Measurements from ENCODE around the gene SNRK. TPM values are rescaled to one million over a fixed set of nuclear protein-coding genes. Genes with fewer than 3 reads are reported as not detected.

The SNRK gene
- total RNA-seq, 4 donors from 2014 or later: 42.9 to 64.0 (median 49.1) TPM

GRCh38 chr3:43372809-43373559 is 86.6 kb downstream of the SNRK start:
- Histone ChIP-seq H3K27me3 (no peaks in the 10 kb centered on the region), H3K36me3 (no peaks in the 10 kb centered on the region), H3K4me3 (no peak overlapping the region), H3K9me3 (no peaks in the 10 kb centered on the region), H3K4me1 (peaks cover 0 to 5% (median 0%) of the 10 kb centered on the region in 3 donors), H3K27ac (no peak overlapping the region)
- WGBS, 2 donors (ENCODE audit: low coverage in 1 of 2): 81 to 91% methylated on average over 4 to 6 of the region's 11 CpGs
- no peak for ATAC-seq
- TF ChIP-seq POLR2AphosphoS5 (IDR thresholded peaks at IDR 0.05) (no peak), POLR2A (IDR thresholded peaks at IDR 0.05) (no peak), EP300 (IDR thresholded peaks at IDR 0.05) (no peak), CTCF (IDR thresholded peaks at IDR 0.05) (no peak)

- WGBS, 2 donors (ENCODE audit: low coverage in 1 of 2): 100% methylated on average over 1 of the region's 3 CpGs
- TF ChIP-seq POLR2AphosphoS5 (IDR thresholded peaks at IDR 0.05) (no peak), CTCF (IDR thresholded peaks at IDR 0.05) (no peak), EP300 (IDR thresholded peaks at IDR 0.05) (no peak), POLR2A (IDR thresholded peaks at IDR 0.05) (no peak)
- ATAC-seq: no peak
- Histone ChIP-seq H3K36me3 (no peaks in the 10 kb centered on the region), H3K27me3 (no peaks in the 10 kb centered on the region), H3K4me3 (no peak overlapping the region), H3K9me3 (no peaks in the 10 kb centered on the region), H3K4me1 (peaks cover 0 to 10% (median 0%) of the 10 kb centered on the region in 3 donors), H3K27ac (no peak overlapping the region)
Measured at GRCh38 chr3:43373560-43373928, 87.2 kb downstream of the SNRK start.

GRCh38 chr3:43378066-43378935 is 92.0 kb downstream of the SNRK start:
- Histone ChIP-seq H3K4me1 (peaks cover 0 to 32% (median 3%) of the 10 kb centered on the region in 3 donors), H3K36me3 (no peaks in the 10 kb centered on the region), H3K4me3 (no peak overlapping the region), H3K27me3 (no peaks in the 10 kb centered on the region), H3K27ac (peak overlapping the region; percentile 45 to 79 (median 75)), H3K9me3 (no peaks in the 10 kb centered on the region)
- WGBS, 2 donors (ENCODE audit: low coverage in 1 of 2): 95 to 100% methylated on average over 2 of the region's 2 CpGs
- no peak for TF ChIP-seq POLR2AphosphoS5 (IDR thresholded peaks at IDR 0.05)
- TF ChIP-seq POLR2A (IDR thresholded peaks at IDR 0.05): no peak
- peak in 3 of 4 experiments; percentile 34 to 55 (median 45) for TF ChIP-seq CTCF (IDR thresholded peaks at IDR 0.05)
- TF ChIP-seq EP300 (IDR thresholded peaks at IDR 0.05): no peak
- ATAC-seq: no peak

- ATAC-seq: peak; percentile 81
- H3K36me3 ChIP-seq: no peaks in the 10 kb centered on the region
- H3K4me1 ChIP-seq: peaks cover 0 to 32% (median 3%) of the 10 kb centered on the region in 3 donors
- 10 to 29% methylated on average over 1 of the region's 3 CpGs for WGBS, 2 donors (ENCODE audit: low coverage in 1 of 2)
- no peaks in the 10 kb centered on the region for H3K9me3 ChIP-seq
- TF ChIP-seq EP300 (IDR thresholded peaks at IDR 0.05) (no peak), POLR2AphosphoS5 (IDR thresholded peaks at IDR 0.05) (peak; percentile 71)
- H3K4me3 ChIP-seq: no peak overlapping the region
- H3K27ac ChIP-seq: peak overlapping the region; percentile 45 to 79 (median 75)
- H3K27me3 ChIP-seq: no peaks in the 10 kb centered on the region
Measured at GRCh38 chr3:43379343-43379742, 93.0 kb downstream of the SNRK start.

- Histone ChIP-seq H3K27me3 (no peaks in the 10 kb centered on the region), H3K4me3 (no peak overlapping the region), H3K4me1 (peaks cover 0 to 16% (median 0%) of the 10 kb centered on the region in 3 donors), H3K36me3 (peaks cover 0 to 5% of the 10 kb centered on the region in 2 donors), H3K9me3 (peaks cover 0 to 4% (median 0%) of the 10 kb centered on the region in 3 donors), H3K27ac (peak overlapping the region in 1 of 4 donors; percentile 12)
- 87 to 95% methylated on average over 3 to 5 of the region's 5 CpGs for WGBS, 2 donors (ENCODE audit: low coverage in 1 of 2)
- no peak for ATAC-seq
- TF ChIP-seq EP300 (IDR thresholded peaks at IDR 0.05): no peak
- no peak for TF ChIP-seq POLR2A (IDR thresholded peaks at IDR 0.05)
Measured at GRCh38 chr3:43388175-43388574, 101.8 kb downstream of the SNRK start.

All from gastroesophageal sphincter (tissue), 4 donors.